Activated naive CD4-positive, alpha-beta T cell treated with anti-CD3 and anti-CD28 coated beads, Interleukin-2, amount 50 U/mL, for 24 hours (primary cell): ENCODE measurements around the gene GINS1.
A peak's percentile ranks its signal among the peaks of the same experiment; 100 is the strongest.

Source experiments
- H3K27ac Mint-ChIP-seq: one replicate; pipeline ENCODE4 v1.8.0; 2021; ENCODE audit warnings: mild to moderate bottlenecking, mixed read lengths
- H3K27me3 Mint-ChIP-seq: one replicate; pipeline ENCODE4 v1.8.0; 2021; ENCODE audit warnings: mixed read lengths
- H3K36me3 Mint-ChIP-seq: one replicate; pipeline ENCODE4 v1.8.0; 2021; ENCODE audit warnings: mixed read lengths
- H3K4me1 Mint-ChIP-seq: one replicate; pipeline ENCODE4 v1.8.0; 2021; ENCODE audit warnings: mixed read lengths
- H3K4me3 Mint-ChIP-seq: one replicate; pipeline ENCODE4 v1.8.0; 2021; ENCODE audit warnings: mild to moderate bottlenecking, mixed read lengths
- H3K9me3 Mint-ChIP-seq: one replicate; pipeline ENCODE4 v1.8.0; 2021; ENCODE audit warnings: mixed read lengths

Gene GINS1

GRCh38 chr20:25408170-25408547 lies 686 bp downstream of the GINS1 start:
- peaks cover 6% of the 10 kb centered on the region for H3K9me3 Mint-ChIP-seq
- peaks cover 2% of the 10 kb centered on the region for H3K36me3 Mint-ChIP-seq
- no peaks in the 10 kb centered on the region for H3K27me3 Mint-ChIP-seq
- H3K27ac Mint-ChIP-seq = peak overlapping the region; percentile 78
- peak overlapping the region; percentile 94 for H3K4me3 Mint-ChIP-seq
- H3K4me1 Mint-ChIP-seq = peaks cover 18% of the 10 kb centered on the region

GRCh38 chr20:25408890-25409289 lies 1.4 kb downstream of the GINS1 start:
- H3K36me3 Mint-ChIP-seq = peaks cover 1% of the 10 kb centered on the region
- H3K4me1 Mint-ChIP-seq = peaks cover 18% of the 10 kb centered on the region
- peak overlapping the region; percentile 15 for H3K4me3 Mint-ChIP-seq
- H3K9me3 Mint-ChIP-seq = peaks cover 6% of the 10 kb centered on the region
- H3K27ac Mint-ChIP-seq = no peak overlapping the region
- H3K27me3 Mint-ChIP-seq = no peaks in the 10 kb centered on the region

GRCh38 chr20:25418776-25419175 lies 11.3 kb downstream of the GINS1 start:
- Mint-ChIP-seq H3K4me1 (no peaks in the 10 kb centered on the region), H3K9me3 (no peaks in the 10 kb centered on the region), H3K27ac (no peak overlapping the region), H3K27me3 (no peaks in the 10 kb centered on the region), H3K4me3 (no peak overlapping the region), H3K36me3 (no peaks in the 10 kb centered on the region)

DNA sequence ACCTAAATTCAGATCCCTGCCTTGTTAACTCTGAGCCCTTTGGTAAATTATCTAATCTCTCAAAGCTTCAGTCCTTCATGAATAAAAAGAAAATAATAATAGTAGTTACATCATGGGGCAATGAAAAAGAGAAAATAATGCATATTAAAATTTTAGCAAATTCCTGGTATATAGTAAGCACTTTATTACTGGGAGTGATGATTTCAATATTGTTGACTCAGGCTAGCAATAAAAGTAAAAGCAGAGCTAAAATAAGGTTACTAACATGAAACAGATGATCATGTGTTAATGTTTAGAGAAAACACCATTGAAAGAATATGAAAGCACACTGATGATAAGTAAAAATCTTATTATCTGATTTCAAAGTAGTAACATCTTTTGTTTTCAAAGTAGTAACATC lies 13.6 kb downstream of the GINS1 start:
- H3K9me3 Mint-ChIP-seq = no peaks in the 10 kb centered on the region
- no peaks in the 10 kb centered on the region for H3K4me1 Mint-ChIP-seq
- H3K4me3 Mint-ChIP-seq = no peak overlapping the region
- H3K36me3 Mint-ChIP-seq = no peaks in the 10 kb centered on the region
- no peaks in the 10 kb centered on the region for H3K27me3 Mint-ChIP-seq
- no peak overlapping the region for H3K27ac Mint-ChIP-seq

GRCh38 chr20:25422032-25422431 lies 14.6 kb downstream of the GINS1 start:
- H3K27me3 Mint-ChIP-seq = no peaks in the 10 kb centered on the region
- no peak overlapping the region for H3K4me3 Mint-ChIP-seq
- H3K27ac Mint-ChIP-seq = no peak overlapping the region
- no peaks in the 10 kb centered on the region for H3K9me3 Mint-ChIP-seq
- H3K4me1 Mint-ChIP-seq = no peaks in the 10 kb centered on the region
- no peaks in the 10 kb centered on the region for H3K36me3 Mint-ChIP-seq

DNA sequence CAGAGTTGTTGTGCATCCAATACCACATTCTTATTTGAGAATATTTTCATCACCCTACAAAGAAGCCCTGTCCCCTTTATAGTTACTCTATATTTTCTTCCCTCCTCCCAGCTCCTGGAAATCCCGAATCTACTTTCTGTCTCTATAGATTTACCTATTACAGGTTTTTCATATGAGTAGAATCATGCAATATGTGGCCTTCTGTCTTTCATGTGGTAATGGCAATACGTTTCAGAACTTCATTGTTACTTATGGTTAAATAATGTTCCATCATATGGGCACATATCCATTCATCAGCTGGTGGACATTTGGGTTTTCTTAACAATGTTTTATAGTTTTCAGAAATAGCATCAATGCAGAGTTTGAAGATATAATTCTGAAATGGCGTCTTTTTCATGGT lies 17.1 kb downstream of the GINS1 start:
- H3K36me3 Mint-ChIP-seq = peaks cover 4% of the 10 kb centered on the region

DNA sequence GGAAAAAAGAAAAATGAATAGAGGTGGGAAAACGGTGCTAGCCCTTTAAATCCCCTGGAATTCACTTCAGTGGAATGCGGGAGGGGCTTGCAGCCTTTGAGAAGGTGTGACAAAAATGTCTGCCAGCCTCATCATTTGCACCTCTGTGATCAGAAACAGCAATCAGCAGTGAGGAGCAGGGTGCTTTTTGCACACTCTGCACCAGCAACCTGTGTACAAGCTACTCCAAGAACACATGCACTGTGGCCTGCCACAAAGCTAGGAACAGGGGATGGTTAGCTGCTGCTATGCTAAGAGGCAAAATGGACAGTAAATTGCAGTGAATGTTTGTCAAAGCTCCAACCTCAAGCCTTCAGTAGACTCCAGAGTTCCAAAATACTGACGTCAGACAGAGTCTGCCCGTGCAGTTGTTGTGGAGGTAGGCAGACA lies 29.7 kb downstream of the GINS1 start:
- no peaks in the 10 kb centered on the region for H3K27me3 Mint-ChIP-seq
- H3K9me3 Mint-ChIP-seq = no peaks in the 10 kb centered on the region
- H3K4me3 Mint-ChIP-seq = no peak overlapping the region
- no peaks in the 10 kb centered on the region for H3K4me1 Mint-ChIP-seq
- H3K36me3 Mint-ChIP-seq = peaks cover 6% of the 10 kb centered on the region
- no peak overlapping the region for H3K27ac Mint-ChIP-seq

More for the DNA sequence above, 17.1 kb downstream of the GINS1 start:
- no peaks in the 10 kb centered on the region for H3K4me1 Mint-ChIP-seq
- no peak overlapping the region for H3K4me3 Mint-ChIP-seq
- no peaks in the 10 kb centered on the region for H3K9me3 Mint-ChIP-seq
- no peak overlapping the region for H3K27ac Mint-ChIP-seq
- no peaks in the 10 kb centered on the region for H3K27me3 Mint-ChIP-seq

DNA sequence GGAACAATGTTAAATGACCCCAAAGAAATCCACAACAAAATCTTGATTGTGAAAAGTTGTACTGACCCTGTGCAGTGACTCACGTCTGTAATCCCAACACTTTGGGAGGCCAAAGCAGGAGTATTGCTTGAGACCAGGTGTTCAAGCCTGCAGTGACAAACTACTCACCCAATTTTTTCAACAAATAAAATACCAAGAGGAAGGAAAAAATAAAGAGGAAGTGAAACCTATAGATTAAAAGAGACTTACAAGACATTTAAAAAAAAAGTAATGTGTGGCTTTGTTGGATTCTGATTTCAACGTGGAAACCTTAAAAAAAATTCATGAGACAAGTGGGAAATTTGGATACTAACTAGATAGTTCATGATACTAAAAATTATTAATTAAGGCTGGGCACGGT lies 31.9 kb downstream of the GINS1 start:
- Mint-ChIP-seq H3K4me1 (no peaks in the 10 kb centered on the region), H3K27me3 (no peaks in the 10 kb centered on the region), H3K4me3 (no peak overlapping the region), H3K9me3 (no peaks in the 10 kb centered on the region), H3K27ac (no peak overlapping the region), H3K36me3 (peaks cover 6% of the 10 kb centered on the region)

DNA sequence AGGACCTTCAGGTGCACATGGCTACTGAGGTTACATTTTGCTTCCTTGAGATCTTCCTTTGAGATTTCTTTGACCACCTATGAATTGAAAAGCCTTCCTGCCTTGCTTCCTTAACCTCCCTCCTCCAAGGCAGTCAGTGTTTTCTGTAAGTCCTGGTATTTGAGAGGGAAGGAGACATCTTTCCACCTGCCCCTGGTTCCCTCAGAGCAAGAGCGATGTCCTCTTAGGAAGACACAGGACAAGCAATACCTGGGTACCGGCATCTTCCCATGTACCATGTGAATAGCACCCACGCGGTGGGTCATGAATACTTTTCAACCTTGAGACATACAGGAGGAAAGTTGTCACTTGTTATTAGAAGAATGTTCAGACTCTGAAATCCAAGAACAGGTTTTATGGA lies 37.1 kb downstream of the GINS1 start:
- Mint-ChIP-seq H3K9me3 (peaks cover 5% of the 10 kb centered on the region), H3K36me3 (peaks cover 9% of the 10 kb centered on the region)

DNA sequence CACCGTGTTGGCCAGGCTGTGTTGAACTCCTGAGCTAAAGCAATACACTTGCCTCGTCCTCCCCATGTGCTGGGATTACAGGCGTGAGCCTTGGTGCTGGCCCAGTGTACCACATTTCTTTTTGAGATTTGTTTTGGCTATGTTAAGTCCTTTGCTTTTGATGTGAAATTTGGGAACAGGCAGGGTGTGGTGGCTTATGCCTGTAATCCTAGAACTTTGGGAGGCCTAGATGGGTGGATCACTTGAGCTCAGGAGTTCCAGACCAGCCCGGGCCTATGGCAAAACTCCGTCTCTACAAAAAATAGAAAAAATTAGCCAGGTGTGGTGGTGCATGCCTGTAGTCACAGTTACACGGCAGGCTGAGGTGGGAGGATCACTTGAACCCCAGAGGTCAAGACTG lies 40.2 kb downstream of the GINS1 start:
- Mint-ChIP-seq H3K36me3 (peaks cover 9% of the 10 kb centered on the region), H3K4me3 (no peak overlapping the region), H3K4me1 (peaks cover 4% of the 10 kb centered on the region), H3K27ac (no peak overlapping the region), H3K27me3 (no peaks in the 10 kb centered on the region), H3K9me3 (peaks cover 5% of the 10 kb centered on the region)

More for the DNA sequence above, 37.1 kb downstream of the GINS1 start:
- Mint-ChIP-seq H3K4me1 (peaks cover 4% of the 10 kb centered on the region), H3K27ac (no peak overlapping the region), H3K4me3 (no peak overlapping the region), H3K27me3 (no peaks in the 10 kb centered on the region)

DNA sequence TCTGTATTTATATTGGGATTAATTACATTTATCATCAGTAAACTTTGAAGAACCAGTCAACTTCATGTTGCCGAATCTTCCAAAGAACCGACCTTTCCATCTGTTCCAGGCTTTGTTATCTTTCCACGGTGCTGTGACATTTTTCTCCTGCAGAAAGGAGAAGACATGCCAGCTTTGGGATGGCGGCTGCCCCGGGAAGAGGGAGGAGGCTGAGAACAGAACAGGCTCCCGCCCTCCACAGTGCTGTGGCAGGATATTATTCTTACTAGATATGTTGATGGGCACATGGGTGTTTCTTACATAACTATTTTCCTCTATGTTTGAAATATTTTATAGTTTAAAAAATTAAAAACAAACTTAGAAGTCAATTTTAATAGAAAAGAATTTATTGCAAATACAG lies 44.9 kb downstream of the GINS1 start:
- Mint-ChIP-seq H3K4me1 (no peaks in the 10 kb centered on the region), H3K9me3 (peaks cover 5% of the 10 kb centered on the region), H3K36me3 (peaks cover 6% of the 10 kb centered on the region), H3K4me3 (no peak overlapping the region), H3K27ac (no peak overlapping the region), H3K27me3 (no peaks in the 10 kb centered on the region)

GRCh38 chr20:25453035-25453810 lies 45.8 kb downstream of the GINS1 start:
- H3K27ac Mint-ChIP-seq = no peak overlapping the region
- peaks cover 3% of the 10 kb centered on the region for H3K36me3 Mint-ChIP-seq
- no peak overlapping the region for H3K4me3 Mint-ChIP-seq
- no peaks in the 10 kb centered on the region for H3K27me3 Mint-ChIP-seq
- H3K4me1 Mint-ChIP-seq = no peaks in the 10 kb centered on the region
- peaks cover 4% of the 10 kb centered on the region for H3K9me3 Mint-ChIP-seq

- Mint-ChIP-seq H3K36me3 (no peaks in the 10 kb centered on the region), H3K4me1 (no peaks in the 10 kb centered on the region), H3K9me3 (no peaks in the 10 kb centered on the region), H3K4me3 (no peak overlapping the region), H3K27me3 (no peaks in the 10 kb centered on the region), H3K27ac (no peak overlapping the region)
Measured at GRCh38 chr20:25454153-25454900, 46.9 kb downstream of the GINS1 start.

- Mint-ChIP-seq H3K9me3 (no peaks in the 10 kb centered on the region), H3K27me3 (no peaks in the 10 kb centered on the region), H3K4me1 (no peaks in the 10 kb centered on the region), H3K4me3 (no peak overlapping the region), H3K27ac (no peak overlapping the region), H3K36me3 (no peaks in the 10 kb centered on the region)
Measured at GRCh38 chr20:25457886-25458680, 50.6 kb downstream of the GINS1 start.

DNA sequence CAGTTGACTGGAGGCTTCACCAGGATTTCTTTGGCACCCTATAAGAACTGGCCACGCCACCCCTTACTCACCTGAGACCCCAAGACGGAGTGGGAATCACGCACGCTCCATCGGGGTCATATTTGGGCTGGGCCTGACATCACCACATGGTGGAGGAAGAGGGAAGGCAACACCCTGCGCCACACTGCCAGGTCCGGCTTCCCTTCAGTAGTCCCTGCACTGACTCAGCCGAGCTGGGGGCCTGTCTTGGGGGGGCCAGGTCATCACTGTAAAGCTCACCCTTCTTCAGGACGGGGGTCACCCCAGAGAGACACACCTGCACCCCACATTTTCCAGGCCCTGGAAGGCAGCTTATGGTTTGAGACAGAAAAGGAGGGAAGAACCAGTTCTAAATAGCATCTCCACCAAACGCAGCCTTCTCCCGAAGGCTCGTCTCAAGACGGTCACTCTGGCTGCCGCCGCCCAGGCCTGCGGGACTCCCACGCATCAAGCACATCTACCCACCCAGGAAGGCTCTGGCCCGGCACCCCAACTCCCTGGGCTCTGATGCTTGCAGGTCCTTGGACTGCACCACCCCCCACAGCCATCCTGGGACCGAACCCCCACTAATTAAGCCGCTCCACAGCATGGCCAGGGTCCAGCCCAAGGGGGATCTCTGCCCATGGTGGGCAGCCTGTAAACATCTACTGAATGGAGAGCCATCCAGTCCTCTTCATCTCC lies 51.8 kb downstream of the GINS1 start:
- no peak overlapping the region for H3K4me3 Mint-ChIP-seq
- no peak overlapping the region for H3K27ac Mint-ChIP-seq
- H3K4me1 Mint-ChIP-seq = no peaks in the 10 kb centered on the region
- no peaks in the 10 kb centered on the region for H3K9me3 Mint-ChIP-seq
- H3K27me3 Mint-ChIP-seq = no peaks in the 10 kb centered on the region
- H3K36me3 Mint-ChIP-seq = no peaks in the 10 kb centered on the region
